ENCODE results near the gene MTMR11. TPM values are rescaled to one million over a fixed set of nuclear protein-coding genes. Genes with fewer than 3 reads are reported as not detected.

Gene MTMR11
- total and polyA plus RNA-seq, 2 experiments from 2014 or later, result 2.4 to 3.6 TPM

DNA sequence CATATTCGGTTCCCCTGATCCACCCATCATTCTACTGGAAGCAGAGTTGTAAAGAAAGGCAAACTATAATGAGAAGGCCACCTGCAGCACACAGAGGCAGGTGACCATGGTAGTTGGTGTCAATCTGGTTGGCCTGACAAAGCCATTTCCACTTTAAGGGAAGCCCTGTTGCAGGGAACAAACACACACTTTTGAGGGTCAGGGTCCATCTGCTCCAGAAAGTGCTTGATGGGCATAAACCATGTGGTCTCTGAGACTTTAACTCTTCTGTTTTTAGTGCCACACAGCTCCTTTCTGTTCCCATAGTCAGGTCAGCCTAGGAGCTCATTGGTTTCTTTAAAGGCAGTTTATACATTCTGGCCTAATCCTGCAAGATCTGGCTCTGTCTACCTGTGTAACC is 54.8 kb downstream of the MTMR11 start:
- ATAC-seq (no peak), DNase-seq (ENCODE audit: low spot score) (no peak)
- Histone ChIP-seq H3K79me2 (replicated peaks; ENCODE audit: insufficient read depth) (0 out of 2 replicates have a peak, but pooled peaks cover 7% of the 10 kb centered on the region), H3K4me2 (no peak overlapping the region), H2AFZ (no peak overlapping the region), H3K36me3 (ENCODE audit: insufficient read depth) (no peaks in the 10 kb centered on the region), H3K9me2 (ENCODE audit: insufficient read depth) (no peaks in the 10 kb centered on the region), H3K4me3 (no peak overlapping the region), H3K4me1 (ENCODE audit: insufficient read depth) (peaks cover 3% of the 10 kb centered on the region; the same call in 1 of the 2 replicates), H3K27ac (ENCODE audit: low read depth) (no peak overlapping the region), H3F3A (replicated peaks; ENCODE audit: low read depth) (peaks cover 3% of the 10 kb centered on the region; the same call in 1 of the 2 replicates), H3K27me3 (ENCODE audit: insufficient read depth) (no peaks in the 10 kb centered on the region), H4K20me1 (replicated peaks; ENCODE audit: insufficient read depth) (no peaks in the 10 kb centered on the region)
- no peak overlapping the region for H3K4me3 Mint-ChIP-seq
- H3K27me3 Mint-ChIP-seq (ENCODE audit: insufficient read depth, low read depth, poor library complexity), result no peaks in the 10 kb centered on the region
- H3K4me1 Mint-ChIP-seq, result 0 out of 3 replicates have a peak, but pooled peaks cover 3% of the 10 kb centered on the region
- no peak overlapping the region for H3K27ac Mint-ChIP-seq
- no peak for TF ChIP-seq JUNB (IDR thresholded peaks at IDR 0.05; ENCODE audit: unreplicated experiment)
- TF ChIP-seq POLR2AphosphoS5 (IDR thresholded peaks at IDR 0.05; ENCODE audit: low read depth), result no peak
- TF ChIP-seq, protein P1, sequence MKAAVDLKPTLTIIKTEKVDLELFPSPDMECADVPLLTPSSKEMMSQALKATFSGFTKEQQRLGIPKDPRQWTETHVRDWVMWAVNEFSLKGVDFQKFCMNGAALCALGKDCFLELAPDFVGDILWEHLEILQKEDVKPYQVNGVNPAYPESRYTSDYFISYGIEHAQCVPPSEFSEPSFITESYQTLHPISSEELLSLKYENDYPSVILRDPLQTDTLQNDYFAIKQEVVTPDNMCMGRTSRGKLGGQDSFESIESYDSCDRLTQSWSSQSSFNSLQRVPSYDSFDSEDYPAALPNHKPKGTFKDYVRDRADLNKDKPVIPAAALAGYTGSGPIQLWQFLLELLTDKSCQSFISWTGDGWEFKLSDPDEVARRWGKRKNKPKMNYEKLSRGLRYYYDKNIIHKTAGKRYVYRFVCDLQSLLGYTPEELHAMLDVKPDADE (IDR thresholded peaks at IDR 0.05), result no peak
- TF ChIP-seq, protein P2, sequence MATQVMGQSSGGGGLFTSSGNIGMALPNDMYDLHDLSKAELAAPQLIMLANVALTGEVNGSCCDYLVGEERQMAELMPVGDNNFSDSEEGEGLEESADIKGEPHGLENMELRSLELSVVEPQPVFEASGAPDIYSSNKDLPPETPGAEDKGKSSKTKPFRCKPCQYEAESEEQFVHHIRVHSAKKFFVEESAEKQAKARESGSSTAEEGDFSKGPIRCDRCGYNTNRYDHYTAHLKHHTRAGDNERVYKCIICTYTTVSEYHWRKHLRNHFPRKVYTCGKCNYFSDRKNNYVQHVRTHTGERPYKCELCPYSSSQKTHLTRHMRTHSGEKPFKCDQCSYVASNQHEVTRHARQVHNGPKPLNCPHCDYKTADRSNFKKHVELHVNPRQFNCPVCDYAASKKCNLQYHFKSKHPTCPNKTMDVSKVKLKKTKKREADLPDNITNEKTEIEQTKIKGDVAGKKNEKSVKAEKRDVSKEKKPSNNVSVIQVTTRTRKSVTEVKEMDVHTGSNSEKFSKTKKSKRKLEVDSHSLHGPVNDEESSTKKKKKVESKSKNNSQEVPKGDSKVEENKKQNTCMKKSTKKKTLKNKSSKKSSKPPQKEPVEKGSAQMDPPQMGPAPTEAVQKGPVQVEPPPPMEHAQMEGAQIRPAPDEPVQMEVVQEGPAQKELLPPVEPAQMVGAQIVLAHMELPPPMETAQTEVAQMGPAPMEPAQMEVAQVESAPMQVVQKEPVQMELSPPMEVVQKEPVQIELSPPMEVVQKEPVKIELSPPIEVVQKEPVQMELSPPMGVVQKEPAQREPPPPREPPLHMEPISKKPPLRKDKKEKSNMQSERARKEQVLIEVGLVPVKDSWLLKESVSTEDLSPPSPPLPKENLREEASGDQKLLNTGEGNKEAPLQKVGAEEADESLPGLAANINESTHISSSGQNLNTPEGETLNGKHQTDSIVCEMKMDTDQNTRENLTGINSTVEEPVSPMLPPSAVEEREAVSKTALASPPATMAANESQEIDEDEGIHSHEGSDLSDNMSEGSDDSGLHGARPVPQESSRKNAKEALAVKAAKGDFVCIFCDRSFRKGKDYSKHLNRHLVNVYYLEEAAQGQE (IDR thresholded peaks at IDR 0.05; ENCODE audit: unreplicated experiment), result no peak
- TF ChIP-seq, protein P3, sequence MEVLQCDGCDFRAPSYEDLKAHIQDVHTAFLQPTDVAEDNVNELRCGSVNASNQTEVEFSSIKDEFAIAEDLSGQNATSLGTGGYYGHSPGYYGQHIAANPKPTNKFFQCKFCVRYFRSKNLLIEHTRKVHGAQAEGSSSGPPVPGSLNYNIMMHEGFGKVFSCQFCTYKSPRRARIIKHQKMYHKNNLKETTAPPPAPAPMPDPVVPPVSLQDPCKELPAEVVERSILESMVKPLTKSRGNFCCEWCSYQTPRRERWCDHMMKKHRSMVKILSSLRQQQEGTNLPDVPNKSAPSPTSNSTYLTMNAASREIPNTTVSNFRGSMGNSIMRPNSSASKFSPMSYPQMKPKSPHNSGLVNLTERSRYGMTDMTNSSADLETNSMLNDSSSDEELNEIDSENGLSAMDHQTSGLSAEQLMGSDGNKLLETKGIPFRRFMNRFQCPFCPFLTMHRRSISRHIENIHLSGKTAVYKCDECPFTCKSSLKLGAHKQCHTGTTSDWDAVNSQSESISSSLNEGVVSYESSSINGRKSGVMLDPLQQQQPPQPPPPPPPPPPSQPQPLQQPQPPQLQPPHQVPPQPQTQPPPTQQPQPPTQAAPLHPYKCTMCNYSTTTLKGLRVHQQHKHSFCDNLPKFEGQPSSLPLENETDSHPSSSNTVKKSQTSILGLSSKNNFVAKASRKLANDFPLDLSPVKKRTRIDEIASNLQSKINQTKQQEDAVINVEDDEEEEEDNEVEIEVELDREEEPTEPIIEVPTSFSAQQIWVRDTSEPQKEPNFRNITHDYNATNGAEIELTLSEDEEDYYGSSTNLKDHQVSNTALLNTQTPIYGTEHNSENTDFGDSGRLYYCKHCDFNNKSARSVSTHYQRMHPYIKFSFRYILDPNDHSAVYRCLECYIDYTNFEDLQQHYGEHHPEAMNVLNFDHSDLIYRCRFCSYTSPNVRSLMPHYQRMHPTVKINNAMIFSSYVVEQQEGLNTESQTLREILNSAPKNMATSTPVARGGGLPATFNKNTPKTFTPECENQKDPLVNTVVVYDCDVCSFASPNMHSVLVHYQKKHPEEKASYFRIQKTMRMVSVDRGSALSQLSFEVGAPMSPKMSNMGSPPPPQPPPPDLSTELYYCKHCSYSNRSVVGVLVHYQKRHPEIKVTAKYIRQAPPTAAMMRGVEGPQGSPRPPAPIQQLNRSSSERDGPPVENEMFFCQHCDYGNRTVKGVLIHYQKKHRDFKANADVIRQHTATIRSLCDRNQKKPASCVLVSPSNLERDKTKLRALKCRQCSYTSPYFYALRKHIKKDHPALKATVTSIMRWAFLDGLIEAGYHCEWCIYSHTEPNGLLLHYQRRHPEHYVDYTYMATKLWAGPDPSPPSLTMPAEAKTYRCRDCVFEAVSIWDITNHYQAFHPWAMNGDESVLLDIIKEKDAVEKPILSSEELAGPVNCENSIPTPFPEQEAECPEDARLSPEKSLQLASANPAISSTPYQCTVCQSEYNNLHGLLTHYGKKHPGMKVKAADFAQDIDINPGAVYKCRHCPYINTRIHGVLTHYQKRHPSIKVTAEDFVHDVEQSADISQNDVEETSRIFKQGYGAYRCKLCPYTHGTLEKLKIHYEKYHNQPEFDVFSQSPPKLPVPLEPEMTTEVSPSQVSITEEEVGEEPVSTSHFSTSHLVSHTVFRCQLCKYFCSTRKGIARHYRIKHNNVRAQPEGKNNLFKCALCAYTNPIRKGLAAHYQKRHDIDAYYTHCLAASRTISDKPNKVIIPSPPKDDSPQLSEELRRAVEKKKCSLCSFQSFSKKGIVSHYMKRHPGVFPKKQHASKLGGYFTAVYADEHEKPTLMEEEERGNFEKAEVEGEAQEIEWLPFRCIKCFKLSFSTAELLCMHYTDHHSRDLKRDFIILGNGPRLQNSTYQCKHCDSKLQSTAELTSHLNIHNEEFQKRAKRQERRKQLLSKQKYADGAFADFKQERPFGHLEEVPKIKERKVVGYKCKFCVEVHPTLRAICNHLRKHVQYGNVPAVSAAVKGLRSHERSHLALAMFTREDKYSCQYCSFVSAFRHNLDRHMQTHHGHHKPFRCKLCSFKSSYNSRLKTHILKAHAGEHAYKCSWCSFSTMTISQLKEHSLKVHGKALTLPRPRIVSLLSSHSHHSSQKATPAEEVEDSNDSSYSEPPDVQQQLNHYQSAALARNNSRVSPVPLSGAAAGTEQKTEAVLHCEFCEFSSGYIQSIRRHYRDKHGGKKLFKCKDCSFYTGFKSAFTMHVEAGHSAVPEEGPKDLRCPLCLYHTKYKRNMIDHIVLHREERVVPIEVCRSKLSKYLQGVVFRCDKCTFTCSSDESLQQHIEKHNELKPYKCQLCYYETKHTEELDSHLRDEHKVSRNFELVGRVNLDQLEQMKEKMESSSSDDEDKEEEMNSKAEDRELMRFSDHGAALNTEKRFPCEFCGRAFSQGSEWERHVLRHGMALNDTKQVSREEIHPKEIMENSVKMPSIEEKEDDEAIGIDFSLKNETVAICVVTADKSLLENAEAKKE (CRISPR knock-in tag; IDR thresholded peaks at IDR 0.05), result no peak
- no peak for TF ChIP-seq EZH2phosphoT487 (IDR thresholded peaks at IDR 0.05; ENCODE audit: unreplicated experiment)
- TF ChIP-seq STAT1 (IDR thresholded peaks at IDR 0.05; ENCODE audit: unreplicated experiment), result no peak
- TF ChIP-seq, protein P4, sequence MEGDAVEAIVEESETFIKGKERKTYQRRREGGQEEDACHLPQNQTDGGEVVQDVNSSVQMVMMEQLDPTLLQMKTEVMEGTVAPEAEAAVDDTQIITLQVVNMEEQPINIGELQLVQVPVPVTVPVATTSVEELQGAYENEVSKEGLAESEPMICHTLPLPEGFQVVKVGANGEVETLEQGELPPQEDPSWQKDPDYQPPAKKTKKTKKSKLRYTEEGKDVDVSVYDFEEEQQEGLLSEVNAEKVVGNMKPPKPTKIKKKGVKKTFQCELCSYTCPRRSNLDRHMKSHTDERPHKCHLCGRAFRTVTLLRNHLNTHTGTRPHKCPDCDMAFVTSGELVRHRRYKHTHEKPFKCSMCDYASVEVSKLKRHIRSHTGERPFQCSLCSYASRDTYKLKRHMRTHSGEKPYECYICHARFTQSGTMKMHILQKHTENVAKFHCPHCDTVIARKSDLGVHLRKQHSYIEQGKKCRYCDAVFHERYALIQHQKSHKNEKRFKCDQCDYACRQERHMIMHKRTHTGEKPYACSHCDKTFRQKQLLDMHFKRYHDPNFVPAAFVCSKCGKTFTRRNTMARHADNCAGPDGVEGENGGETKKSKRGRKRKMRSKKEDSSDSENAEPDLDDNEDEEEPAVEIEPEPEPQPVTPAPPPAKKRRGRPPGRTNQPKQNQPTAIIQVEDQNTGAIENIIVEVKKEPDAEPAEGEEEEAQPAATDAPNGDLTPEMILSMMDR (conservative IDR thresholded peaks at IDR 0.05; ENCODE audit: low read depth in 2 of 2), result no peak
- H3K36me3 Mint-ChIP-seq (ENCODE audit: low read depth), result no peaks in the 10 kb centered on the region
- H3K9me3 Mint-ChIP-seq, result no peaks in the 10 kb centered on the region

Measured in GM23338 (cell line).